H4 (cell line): Measurements from ENCODE around the gene CEP170. TPM values are rescaled to one million over a fixed set of nuclear protein-coding genes. Genes with fewer than 3 reads are reported as not detected.

Experiments used
- total RNA-seq: library from RNA; depleted of rRNA; stranded (reverse); fragments of >200 nt; shearing (Covaris generic); gene quantifications from 2 replicates; pipeline ENCODE4 v1.2.3, GENCODE V29; 2014; rRNA removed

The CEP170 gene
- total RNA-seq, 1 experiment from 2014 or later: 28.3 TPM

Other genes with a start within 250 kb of the CEP170 start
- gene SDCCAG8, start 760 bp upstream of the CEP170 start, total RNA-seq: 7.7 and 7.9 TPM in 2 replicates